Lung (tissue), 12 donors: ENCODE data around the gene CCDC112. TPM values are rescaled to one million over a fixed set of nuclear protein-coding genes. Genes with fewer than 3 reads are reported as not detected.

Experiments
- ATAC-seq: fragments of 200-7000 bp; cut with Tn5 transposase; one replicate; pipeline ENCODE4 v1.9.1; 2020; ENCODE audit warnings: moderate number of reproducible peaks; ENCODE audit not compliant: insufficient read depth, low FRiP score
- DNase-seq, 3 donors: peaks; one replicate each; pipeline ENCODE4 v3.0.0-alpha.2; 2013 to 2017
- H3K27ac ChIP-seq, 2 donors: one replicate each; pipeline ENCODE4 v1.5.1; 2013; ENCODE audit warnings: mild to moderate bottlenecking in 2 of 2, moderate library complexity in 2 of 2, control low read depth in 1 of 2, inconsistent platforms in 1 of 2, low read depth in 1 of 2, low read length in 1 of 2
- H3K27me3 ChIP-seq, 3 donors: one replicate each; pipeline ENCODE4 v1.5.1; 2013; ENCODE audit warnings: low read length in 2 of 3; ENCODE audit not compliant: control insufficient read depth in 3 of 3, insufficient read depth in 3 of 3
- H3K36me3 ChIP-seq, 4 donors: one replicate each; pipeline ENCODE4 v1.5.1; 2013; ENCODE audit warnings: low read length in 4 of 4, mild to moderate bottlenecking in 1 of 4, moderate library complexity in 1 of 4; ENCODE audit not compliant: control insufficient read depth in 4 of 4, insufficient read depth in 4 of 4
- H3K4me1 ChIP-seq, 5 donors: one replicate each; pipeline ENCODE4 v1.5.1; 2013; ENCODE audit warnings: low read length in 5 of 5, mild to moderate bottlenecking in 2 of 5, moderate library complexity in 1 of 5; ENCODE audit not compliant: control insufficient read depth in 5 of 5, insufficient read depth in 5 of 5
- H3K4me3 ChIP-seq: one replicate; pipeline ENCODE4 v1.5.1; 2013; ENCODE audit warnings: mild to moderate bottlenecking, control low read depth, moderate library complexity
- H3K9ac ChIP-seq, 2 donors: one replicate each; pipeline ENCODE4 v1.5.1; 2013; ENCODE audit warnings: low read length in 2 of 2, control low read depth in 1 of 2; ENCODE audit not compliant: insufficient read depth in 1 of 2
- H3K9me3 ChIP-seq, 4 donors: one replicate each; pipeline ENCODE4 v1.5.1; 2013; ENCODE audit warnings: low read length in 3 of 4, mild to moderate bottlenecking in 1 of 4, moderate library complexity in 1 of 4; ENCODE audit not compliant: control insufficient read depth in 4 of 4, insufficient read depth in 3 of 4
- CTCF ChIP-seq: IDR thresholded peaks from 2 replicates; pipeline ENCODE4 v1.5.1; 2012; ENCODE audit warnings: mild to moderate bottlenecking; ENCODE audit errors: control extremely low read depth, extremely low read depth
- WGBS, 2 donors: extraction: QIAGEN DNeasy Blood & Tissue Kit; methylation state at CpG; one replicate each; pipeline ENCODE4 v1.1.7; 2013; 5-methylcytosine and 5-hydroxymethylcytosine counted together
- polyA plus RNA-seq, 2 donors: library from polyadenylated mRNA; stranded (reverse); fragments of 200-250 nt; gene quantifications; one replicate each; pipeline ENCODE4 v1.2.1, GENCODE V29; 2013
- total RNA-seq, 2 donors: library from RNA; depleted of rRNA in 1 of 2; stranded (reverse); fragments of >200 nt in 1 of 2; gene quantifications; one replicate each; pipeline ENCODE4 v1.2.1, GENCODE V29; 2014 to 2021
- donor health status: control.
- donor health status: control.
- donor health status: Bipolar disorder and iron deficiency.
- donor health status: healthy.
- donor health status: DM: yes; HTN: yes; CAD: no.

The CCDC112 gene
- total and polyA plus RNA-seq, 4 donors, result 3.5 to 9.9 (median 6.8) TPM

DNA sequence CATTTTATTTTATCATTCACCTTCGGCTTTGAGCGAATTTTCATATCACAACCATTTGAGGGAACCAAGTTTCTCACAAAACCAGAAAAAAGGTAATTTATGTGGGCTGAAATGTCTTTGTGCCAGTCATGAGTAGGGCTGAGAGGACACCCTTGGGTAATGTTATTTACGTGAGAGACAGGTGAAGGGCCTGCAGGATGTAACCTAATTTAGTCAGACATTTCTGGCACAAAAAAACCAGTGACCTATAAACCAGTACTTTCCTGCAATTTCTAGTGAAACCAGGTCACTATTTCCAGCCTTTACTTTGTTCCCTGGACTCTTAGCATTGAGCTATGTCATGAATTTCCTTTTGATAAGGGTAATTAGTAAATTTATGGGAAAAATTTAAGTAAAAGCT lies 17.2 kb upstream of the CCDC112 start:
- Histone ChIP-seq H3K4me3 (no peak overlapping the region), H3K9me3 (no peaks in the 10 kb centered on the region), H3K27me3 (no peaks in the 10 kb centered on the region), H3K4me1 (peaks cover 0 to 5% (median 0%) of the 10 kb centered on the region in 5 donors), H3K27ac (no peak overlapping the region), H3K36me3 (no peaks in the 10 kb centered on the region), H3K9ac (no peak overlapping the region)
- TF ChIP-seq CTCF, result no peak
- 90 to 91% methylated on average over 3 of the region's 3 CpGs for WGBS, 2 donors
- ATAC-seq (no peak), DNase-seq (no peak)

- Histone ChIP-seq H3K36me3 (no peaks in the 10 kb centered on the region), H3K27ac (no peak overlapping the region), H3K9ac (no peak overlapping the region), H3K9me3 (no peaks in the 10 kb centered on the region), H3K27me3 (no peaks in the 10 kb centered on the region), H3K4me3 (no peak overlapping the region), H3K4me1 (peaks cover 0 to 5% (median 0%) of the 10 kb centered on the region in 5 donors)
- WGBS, 2 donors, result 87 to 94% methylated on average over 2 of the region's 2 CpGs
- DNase-seq (no peak), ATAC-seq (no peak)
- TF ChIP-seq CTCF, result no peak
These were observed 16.6 kb upstream of the CCDC112 start for GRCh38 chr5:115313052-115313451.

DNA sequence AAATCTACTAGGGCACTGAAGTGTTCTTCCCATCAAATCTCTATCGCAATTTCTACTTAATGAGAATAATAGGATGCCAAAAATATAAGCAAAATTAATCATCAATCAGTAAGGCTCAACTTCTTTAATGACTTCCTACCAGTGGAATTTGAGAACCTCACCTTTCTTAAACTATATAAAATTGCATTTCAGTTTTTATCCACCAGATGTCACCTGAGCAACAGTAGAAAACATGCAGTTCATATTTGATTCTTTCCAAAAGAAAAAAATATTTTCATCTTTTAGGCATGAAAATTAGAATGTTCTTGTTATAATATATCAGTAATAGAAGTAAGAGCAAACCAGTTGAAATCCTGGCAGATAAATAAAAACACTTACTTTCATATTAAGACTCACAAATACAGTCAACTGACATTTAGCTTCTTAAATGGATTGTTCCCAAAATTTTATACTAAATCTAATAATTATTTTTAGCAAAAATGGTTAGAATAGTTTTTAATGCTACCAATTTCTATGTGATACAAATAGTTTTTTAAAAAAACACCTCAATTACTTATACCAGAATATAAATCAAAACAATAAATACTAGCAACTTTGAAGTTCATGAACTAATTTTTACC lies 13.4 kb upstream of the CCDC112 start:
- ATAC-seq (no peak), DNase-seq (peak in 2 of 3 donors; percentile 56 to 64)
- Histone ChIP-seq H3K9me3 (no peaks in the 10 kb centered on the region), H3K4me3 (no peak overlapping the region), H3K4me1 (no peaks in the 10 kb centered on the region), H3K27ac (no peak overlapping the region), H3K36me3 (no peaks in the 10 kb centered on the region), H3K9ac (no peak overlapping the region), H3K27me3 (no peaks in the 10 kb centered on the region)
- TF ChIP-seq CTCF, result peak; percentile 41
- WGBS, 2 donors, result 15 to 22% methylated on average over 1 of the region's 1 CpG

- DNase-seq, result no peak
- Histone ChIP-seq H3K27ac (no peak overlapping the region), H3K4me3 (no peak overlapping the region), H3K9me3 (no peaks in the 10 kb centered on the region), H3K36me3 (no peaks in the 10 kb centered on the region), H3K4me1 (no peaks in the 10 kb centered on the region), H3K27me3 (no peaks in the 10 kb centered on the region), H3K9ac (no peak overlapping the region)
- TF ChIP-seq CTCF, result no peak
- no peak for ATAC-seq
These were observed 12.4 kb upstream of the CCDC112 start for GRCh38 chr5:115308815-115309214.
